ENCODE measurements around the gene SPG11.

GRCh38 chr15:44550256-44550655, 113.2 kb downstream of the SPG11 start:
- TF ChIP-seq, protein P1, sequence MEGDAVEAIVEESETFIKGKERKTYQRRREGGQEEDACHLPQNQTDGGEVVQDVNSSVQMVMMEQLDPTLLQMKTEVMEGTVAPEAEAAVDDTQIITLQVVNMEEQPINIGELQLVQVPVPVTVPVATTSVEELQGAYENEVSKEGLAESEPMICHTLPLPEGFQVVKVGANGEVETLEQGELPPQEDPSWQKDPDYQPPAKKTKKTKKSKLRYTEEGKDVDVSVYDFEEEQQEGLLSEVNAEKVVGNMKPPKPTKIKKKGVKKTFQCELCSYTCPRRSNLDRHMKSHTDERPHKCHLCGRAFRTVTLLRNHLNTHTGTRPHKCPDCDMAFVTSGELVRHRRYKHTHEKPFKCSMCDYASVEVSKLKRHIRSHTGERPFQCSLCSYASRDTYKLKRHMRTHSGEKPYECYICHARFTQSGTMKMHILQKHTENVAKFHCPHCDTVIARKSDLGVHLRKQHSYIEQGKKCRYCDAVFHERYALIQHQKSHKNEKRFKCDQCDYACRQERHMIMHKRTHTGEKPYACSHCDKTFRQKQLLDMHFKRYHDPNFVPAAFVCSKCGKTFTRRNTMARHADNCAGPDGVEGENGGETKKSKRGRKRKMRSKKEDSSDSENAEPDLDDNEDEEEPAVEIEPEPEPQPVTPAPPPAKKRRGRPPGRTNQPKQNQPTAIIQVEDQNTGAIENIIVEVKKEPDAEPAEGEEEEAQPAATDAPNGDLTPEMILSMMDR (IDR thresholded peaks at IDR 0.05; ENCODE audit: low read depth, low read length), result peak; percentile 36
- TF ChIP-seq EZH2phosphoT487 (IDR thresholded peaks at IDR 0.05; ENCODE audit: low read depth), result no peak

Measured in OCI-LY3 (cell line).